Uterus (tissue), 2 donors: ENCODE data around the gene PDE3B.

Source experiments
- POLR2A ChIP-seq, 2 donors: fragments of 450-650 bp; IDR thresholded peaks; one replicate each; pipeline ENCODE4 v1.6.1; 2016; ENCODE audit warnings: antibody characterized with exemption in 2 of 2, mild to moderate bottlenecking in 1 of 2, moderate library complexity in 1 of 2
- TF ChIP-seq, protein P1 (sequence below), 4 experiments: fragments of 200-600 bp in 2 of 4; fragments of 450-650 bp in 2 of 4; sonication (generic) in 2 of 4; IDR thresholded peaks; one replicate each; pipeline ENCODE4 v1.5.1; 2016 to 2019; ENCODE audit warnings: antibody characterized with exemption in 4 of 4, mild to moderate bottlenecking in 2 of 4, moderate library complexity in 1 of 4

DNA sequence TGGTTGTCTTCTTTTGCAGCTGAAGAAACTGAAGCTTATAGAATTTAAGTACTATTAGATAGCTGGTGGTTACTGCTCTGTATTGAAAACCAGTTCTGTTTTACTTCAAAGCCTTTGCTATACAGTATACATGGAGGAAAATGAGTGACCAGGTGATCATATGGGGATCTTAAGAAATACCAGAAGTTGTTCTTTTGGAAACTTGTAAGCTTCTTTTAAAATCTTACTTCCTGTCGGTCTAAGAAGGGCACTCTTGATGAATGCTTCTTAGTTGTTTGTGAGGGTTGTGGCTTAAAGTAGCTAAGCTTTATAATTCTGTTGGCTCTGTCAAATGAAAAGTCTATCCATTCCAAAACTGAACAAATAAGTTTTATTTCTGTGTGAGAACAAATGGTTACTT, 55.2 kb downstream of the PDE3B start:
- TF ChIP-seq, protein P1, sequence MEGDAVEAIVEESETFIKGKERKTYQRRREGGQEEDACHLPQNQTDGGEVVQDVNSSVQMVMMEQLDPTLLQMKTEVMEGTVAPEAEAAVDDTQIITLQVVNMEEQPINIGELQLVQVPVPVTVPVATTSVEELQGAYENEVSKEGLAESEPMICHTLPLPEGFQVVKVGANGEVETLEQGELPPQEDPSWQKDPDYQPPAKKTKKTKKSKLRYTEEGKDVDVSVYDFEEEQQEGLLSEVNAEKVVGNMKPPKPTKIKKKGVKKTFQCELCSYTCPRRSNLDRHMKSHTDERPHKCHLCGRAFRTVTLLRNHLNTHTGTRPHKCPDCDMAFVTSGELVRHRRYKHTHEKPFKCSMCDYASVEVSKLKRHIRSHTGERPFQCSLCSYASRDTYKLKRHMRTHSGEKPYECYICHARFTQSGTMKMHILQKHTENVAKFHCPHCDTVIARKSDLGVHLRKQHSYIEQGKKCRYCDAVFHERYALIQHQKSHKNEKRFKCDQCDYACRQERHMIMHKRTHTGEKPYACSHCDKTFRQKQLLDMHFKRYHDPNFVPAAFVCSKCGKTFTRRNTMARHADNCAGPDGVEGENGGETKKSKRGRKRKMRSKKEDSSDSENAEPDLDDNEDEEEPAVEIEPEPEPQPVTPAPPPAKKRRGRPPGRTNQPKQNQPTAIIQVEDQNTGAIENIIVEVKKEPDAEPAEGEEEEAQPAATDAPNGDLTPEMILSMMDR (IDR thresholded peaks at IDR 0.05) = no peak
- no peak for TF ChIP-seq POLR2A (IDR thresholded peaks at IDR 0.05)
